A549 (cell line): ENCODE measurements around the gene SLC25A18. TPM values are rescaled to one million over a fixed set of nuclear protein-coding genes. Genes with fewer than 3 reads are reported as not detected.

Experiments used
- ATAC-seq, 2 experiments: fragments of 200-7000 bp in 1 of 2; fragments of >200 bp in 1 of 2; cut with Nextera tagmentation in 1 of 2; cut with Tn5 transposase in 1 of 2; 3 replicates each; pipeline versions ENCODE4 v1.8.0 to v1.9.1; 2018 to 2020; ENCODE audit warnings: mild to moderate bottlenecking in 1 of 2, moderate library complexity in 1 of 2
- CTCF ChIA-PET: fragments of 300-600 bp; sonication (Branson Sonifier 250); formaldehyde crosslinking; extraction: SDS; loops from one replicate; lab custom pipeline; 2021; ENCODE audit warnings: antibody characterized with exemption, inconsistent platforms; lab: Yijun Ruan, JAX
- POLR2A ChIA-PET: fragments of 350-600 bp; formaldehyde crosslinking; extraction: SDS; loops from one replicate; lab custom pipeline; 2021; ENCODE audit warnings: antibody characterized with exemption, inconsistent platforms; lab: Yijun Ruan, JAX
- DNase-seq, 2 experiments: peaks; one replicate each; pipeline versions ENCODE4 v3.0.0 to v3.0.0-alpha.2; 2011 to 2016; ENCODE audit warnings: low read depth in 1 of 2, low spot score in 1 of 2
- FAIRE-seq: peaks from 2 replicates; lab custom pipeline; 2011; peaks lifted over from hg19 to GRCh38; lab: Jason Lieb, UNC
- H3K27ac ChIP-seq, 2 experiments: fragments of >200 bp; sonication (Bioruptor Twin); formaldehyde crosslinking; 3 replicates each; pipeline ENCODE4 v1.5.1; 2016 to 2017
- H3K4me1 ChIP-seq: fragments of >200 bp; sonication (Bioruptor Twin); formaldehyde crosslinking; 3 replicates; pipeline ENCODE4 v1.6.1; 2016
- H3K4me2 ChIP-seq: fragments of >200 bp; sonication (Bioruptor Twin); formaldehyde crosslinking; 3 replicates; pipeline ENCODE4 v1.6.1; 2016
- H3K4me3 ChIP-seq: fragments of >200 bp; sonication (Bioruptor Twin); formaldehyde crosslinking; 3 replicates; pipeline ENCODE4 v1.5.1; 2016
- H3K9me3 ChIP-seq: fragments of >200 bp; sonication (Bioruptor Twin); formaldehyde crosslinking; 3 replicates; pipeline ENCODE4 v1.6.1; 2016
- BHLHE40 ChIP-seq: IDR thresholded peaks from 2 replicates; pipeline ENCODE4 v1.6.1; 2012; ENCODE audit warnings: low read depth, low read length, inconsistent platforms
- CEBPB ChIP-seq, 2 experiments: fragments of >200 bp in 1 of 2; sonication (Bioruptor Twin) in 1 of 2; formaldehyde crosslinking in 1 of 2; IDR thresholded peaks; 2 replicates each; pipeline ENCODE4 v1.6.1; 2012 to 2016
- CHD2 ChIP-seq: fragments of 150-350 bp; IDR thresholded peaks from 2 replicates; pipeline ENCODE4 v1.6.1; 2014; ENCODE audit warnings: low read length; ENCODE audit not compliant: partially characterized antibody
- EHF ChIP-seq: fragments of 250-450 bp; sonication (Bioruptor Pico); IDR thresholded peaks from 2 replicates; pipeline ENCODE4 v1.5.0; 2020; ENCODE audit warnings: mild to moderate bottlenecking
- ESRRA ChIP-seq: fragments of 150-350 bp; IDR thresholded peaks from 2 replicates; pipeline ENCODE4 v1.6.1; 2014; ENCODE audit warnings: mild to moderate bottlenecking, low read length, borderline replicate concordance
- FOSB ChIP-seq: fragments of 250-450 bp; sonication (Bioruptor Pico); IDR thresholded peaks from 2 replicates; pipeline ENCODE4 v1.5.0; 2020; ENCODE audit warnings: mild to moderate bottlenecking, moderate library complexity
- GATA3 ChIP-seq: IDR thresholded peaks from 2 replicates; pipeline ENCODE4 v1.6.1; 2012; ENCODE audit warnings: borderline replicate concordance
- HEYL ChIP-seq: fragments of 250-450 bp; sonication (Bioruptor Pico); IDR thresholded peaks from 2 replicates; pipeline ENCODE4 v1.8.0; 2021; ENCODE audit warnings: mild to moderate bottlenecking, moderate library complexity
- HOXB13 ChIP-seq: fragments of 250-450 bp; sonication (Bioruptor Pico); IDR thresholded peaks from 2 replicates; pipeline ENCODE4 v1.5.0; 2020; ENCODE audit warnings: low read depth, mild to moderate bottlenecking, moderate library complexity
- HOXB5 ChIP-seq: fragments of 250-450 bp; sonication (Bioruptor Pico); IDR thresholded peaks from 2 replicates; pipeline ENCODE4 v1.5.0; 2020; ENCODE audit warnings: mild to moderate bottlenecking, moderate library complexity
- JUN ChIP-seq, 2 experiments: fragments of >200 bp; sonication (Bioruptor Twin); formaldehyde crosslinking; IDR thresholded peaks; 2 replicates in 1 of 2; 3 replicates in 1 of 2; pipeline ENCODE4 v1.6.1; 2016 to 2017
- MAZ ChIP-seq: fragments of 150-350 bp; IDR thresholded peaks from 2 replicates; pipeline ENCODE4 v1.6.1; 2014; ENCODE audit warnings: antibody characterized with exemption, low read depth, low read length, borderline replicate concordance
- MYC ChIP-seq: IDR thresholded peaks from 2 replicates; pipeline ENCODE4 v1.6.1; 2012; ENCODE audit warnings: mild to moderate bottlenecking, inconsistent platforms, low read length, improper control_type of control experiment, borderline replicate concordance
- NPAS2 ChIP-seq: fragments of 250-450 bp; sonication (Bioruptor Pico); IDR thresholded peaks from 2 replicates; pipeline ENCODE4 v1.8.0; 2022; ENCODE audit warnings: mild to moderate bottlenecking, moderate library complexity, borderline replicate concordance
- PHF8 ChIP-seq: fragments of 200-600 bp; sonication (generic); IDR thresholded peaks from 2 replicates; pipeline ENCODE4 v1.6.1; 2016; ENCODE audit warnings: low read depth, mild to moderate bottlenecking, antibody characterized with exemption, moderate library complexity, borderline replicate concordance
- RARB ChIP-seq: fragments of 250-450 bp; sonication (Bioruptor Pico); IDR thresholded peaks from 2 replicates; pipeline ENCODE4 v1.8.0; 2021; ENCODE audit warnings: mild to moderate bottlenecking, moderate library complexity
- RNF2 ChIP-seq: fragments of 200-600 bp; sonication (generic); IDR thresholded peaks from 2 replicates; pipeline ENCODE4 v1.6.1; 2016; ENCODE audit warnings: low read depth, mild to moderate bottlenecking, antibody characterized with exemption, moderate library complexity, borderline replicate concordance
- TFCP2L1 ChIP-seq: fragments of 250-450 bp; sonication (Bioruptor Pico); IDR thresholded peaks from 2 replicates; pipeline ENCODE4 v1.5.0; 2021; ENCODE audit warnings: mild to moderate bottlenecking
- ZFP36 ChIP-seq: fragments of 450-650 bp; IDR thresholded peaks from 2 replicates; pipeline ENCODE4 v1.6.1; 2014; ENCODE audit warnings: borderline replicate concordance; ENCODE audit not compliant: partially characterized antibody
- ZNF302 ChIP-seq: fragments of 250-450 bp; sonication (Bioruptor Pico); IDR thresholded peaks from 2 replicates; pipeline ENCODE4 v1.9.0; 2021; ENCODE audit warnings: inconsistent platforms, mild to moderate bottlenecking, moderate library complexity
- WGBS: methylation state at CpG from one replicate; pipeline ENCODE4 v1.1.6; 2017; ENCODE audit errors: missing lambda C conversion rate; 5-methylcytosine and 5-hydroxymethylcytosine counted together
- polyA plus RNA-seq, 4 experiments: library from polyadenylated mRNA; depleted of rRNA in 3 of 4; stranded (reverse); fragments of >200 nt; fragmentation: RNase III in 1 of 4; extraction: RNeasy Plus Mini Kit Qiagen cat#74134 plus additional on column Dnase treatment in 1 of 4; gene quantifications; 2 replicates in 3 of 4; 3 replicates in 1 of 4; pipeline ENCODE4 v1.2.3, GENCODE V29; 2011 to 2017
- TF ChIP-seq, protein P1 (sequence below): fragments of 250-450 bp; sonication (Bioruptor Pico); IDR thresholded peaks from 2 replicates; pipeline ENCODE4 v1.5.0; 2020; ENCODE audit warnings: low read depth, mild to moderate bottlenecking, moderate library complexity
- TF ChIP-seq, protein P2 (sequence below): fragments of 200-600 bp; sonication (generic); IDR thresholded peaks from 2 replicates; pipeline ENCODE4 v1.6.1; 2016; ENCODE audit warnings: antibody characterized with exemption, mild to moderate bottlenecking, moderate library complexity
- TF ChIP-seq, protein P3 (sequence below): fragments of 450-650 bp; IDR thresholded peaks from 2 replicates; pipeline ENCODE4 v1.6.1; 2014; ENCODE audit warnings: antibody characterized with exemption
- TF ChIP-seq, protein P4 (sequence below): fragments of >200 bp; sonication (Bioruptor Twin); formaldehyde crosslinking; IDR thresholded peaks from 3 replicates; pipeline ENCODE4 v1.6.1; 2016

Gene SLC25A18
- polyA plus RNA-seq, 2 of the 4 experiments (the other 2 are of a cell fraction), result not detected

DNA sequence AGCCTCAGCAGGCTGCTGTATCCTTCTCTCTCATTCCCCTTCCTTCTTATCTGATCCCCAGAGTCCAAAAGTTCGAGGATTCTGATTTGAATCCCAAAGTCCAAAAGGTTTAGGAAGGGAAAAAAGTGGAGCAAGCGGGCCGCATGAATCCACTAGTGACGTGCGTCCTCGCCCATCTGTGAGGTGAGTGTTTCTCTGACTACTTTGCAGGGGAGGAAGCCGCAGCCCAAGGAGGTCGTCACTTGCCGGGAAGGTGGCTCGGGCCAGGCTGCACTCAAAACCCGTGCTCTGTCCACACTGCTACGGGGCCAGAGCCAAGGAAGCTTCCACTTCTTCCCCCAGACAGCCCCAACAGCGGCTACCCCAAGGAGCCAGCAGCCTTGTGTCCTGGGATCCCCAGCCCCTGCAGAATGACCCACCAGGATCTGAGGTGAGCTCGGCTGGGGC, 16.3 kb downstream of the SLC25A18 start:
- Histone ChIP-seq H3K4me3 (no peak overlapping the region), H3K4me1 (no peaks in the 10 kb centered on the region), H3K9me3 (no peaks in the 10 kb centered on the region), H3K27ac (no peak overlapping the region), H3K4me2 (no peak overlapping the region)
- TF ChIP-seq, protein P1, sequence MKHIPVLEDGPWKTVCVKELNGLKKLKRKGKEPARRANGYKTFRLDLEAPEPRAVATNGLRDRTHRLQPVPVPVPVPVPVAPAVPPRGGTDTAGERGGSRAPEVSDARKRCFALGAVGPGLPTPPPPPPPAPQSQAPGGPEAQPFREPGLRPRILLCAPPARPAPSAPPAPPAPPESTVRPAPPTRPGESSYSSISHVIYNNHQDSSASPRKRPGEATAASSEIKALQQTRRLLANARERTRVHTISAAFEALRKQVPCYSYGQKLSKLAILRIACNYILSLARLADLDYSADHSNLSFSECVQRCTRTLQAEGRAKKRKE (CRISPR knock-in tag), result no peak
- TF ChIP-seq HEYL (CRISPR knock-in tag) (no peak), RARB (CRISPR knock-in tag) (no peak), TFCP2L1 (CRISPR knock-in tag) (no peak), CEBPB (IDR thresholded peaks at IDR 0.05) (no peak), GATA3 (no peak), MYC (no peak), BHLHE40 (no peak), RNF2 (no peak), FOSB (CRISPR knock-in tag) (no peak)
- TF ChIP-seq, protein P2, sequence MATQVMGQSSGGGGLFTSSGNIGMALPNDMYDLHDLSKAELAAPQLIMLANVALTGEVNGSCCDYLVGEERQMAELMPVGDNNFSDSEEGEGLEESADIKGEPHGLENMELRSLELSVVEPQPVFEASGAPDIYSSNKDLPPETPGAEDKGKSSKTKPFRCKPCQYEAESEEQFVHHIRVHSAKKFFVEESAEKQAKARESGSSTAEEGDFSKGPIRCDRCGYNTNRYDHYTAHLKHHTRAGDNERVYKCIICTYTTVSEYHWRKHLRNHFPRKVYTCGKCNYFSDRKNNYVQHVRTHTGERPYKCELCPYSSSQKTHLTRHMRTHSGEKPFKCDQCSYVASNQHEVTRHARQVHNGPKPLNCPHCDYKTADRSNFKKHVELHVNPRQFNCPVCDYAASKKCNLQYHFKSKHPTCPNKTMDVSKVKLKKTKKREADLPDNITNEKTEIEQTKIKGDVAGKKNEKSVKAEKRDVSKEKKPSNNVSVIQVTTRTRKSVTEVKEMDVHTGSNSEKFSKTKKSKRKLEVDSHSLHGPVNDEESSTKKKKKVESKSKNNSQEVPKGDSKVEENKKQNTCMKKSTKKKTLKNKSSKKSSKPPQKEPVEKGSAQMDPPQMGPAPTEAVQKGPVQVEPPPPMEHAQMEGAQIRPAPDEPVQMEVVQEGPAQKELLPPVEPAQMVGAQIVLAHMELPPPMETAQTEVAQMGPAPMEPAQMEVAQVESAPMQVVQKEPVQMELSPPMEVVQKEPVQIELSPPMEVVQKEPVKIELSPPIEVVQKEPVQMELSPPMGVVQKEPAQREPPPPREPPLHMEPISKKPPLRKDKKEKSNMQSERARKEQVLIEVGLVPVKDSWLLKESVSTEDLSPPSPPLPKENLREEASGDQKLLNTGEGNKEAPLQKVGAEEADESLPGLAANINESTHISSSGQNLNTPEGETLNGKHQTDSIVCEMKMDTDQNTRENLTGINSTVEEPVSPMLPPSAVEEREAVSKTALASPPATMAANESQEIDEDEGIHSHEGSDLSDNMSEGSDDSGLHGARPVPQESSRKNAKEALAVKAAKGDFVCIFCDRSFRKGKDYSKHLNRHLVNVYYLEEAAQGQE, result no peak
- ChIA-PET POLR2A (no interaction called here), CTCF (interaction anchor here (0.6 to 0.9 kb wide), 3 partner anchors 21 to 412 kb away, joined by 3 read pairs; no protein-coding TSS in a partner anchor)
- DNase-seq (no peak), FAIRE-seq (no peak), ATAC-seq (no peak)
- 79% methylated on average over 7 of the region's 14 CpGs for WGBS

DNA sequence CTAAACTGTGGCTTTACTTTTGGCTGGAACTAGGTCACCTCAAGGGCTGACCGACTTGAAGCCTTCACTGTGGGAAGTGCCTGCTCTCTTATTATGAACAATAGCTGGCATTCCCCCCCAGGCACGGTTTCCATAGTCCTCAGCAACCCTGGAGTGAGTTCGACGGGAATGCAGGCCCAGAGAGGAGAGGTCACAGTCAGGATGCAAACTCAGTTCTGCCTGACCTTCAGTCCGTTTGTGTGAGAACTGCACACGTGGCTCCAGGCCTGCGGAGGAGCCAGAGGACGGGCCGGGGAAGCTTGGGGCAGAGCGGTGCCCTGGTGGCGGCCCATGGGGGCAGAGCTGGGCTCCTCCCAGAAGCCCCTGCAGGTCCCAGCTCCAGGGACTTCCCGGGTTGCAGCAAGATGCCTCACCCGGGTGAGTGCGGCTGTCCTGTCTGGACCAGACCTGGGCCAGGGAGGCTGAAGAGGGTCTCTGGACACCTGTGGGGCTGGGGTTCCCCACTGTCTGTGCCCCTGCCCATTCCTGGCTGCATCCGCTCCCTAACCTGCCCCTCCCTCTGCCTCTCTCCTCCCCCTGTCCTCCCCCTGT, 17.2 kb downstream of the SLC25A18 start:
- Histone ChIP-seq H3K27ac (no peak overlapping the region), H3K4me3 (no peak overlapping the region), H3K4me1 (no peaks in the 10 kb centered on the region), H3K9me3 (no peaks in the 10 kb centered on the region), H3K4me2 (no peak overlapping the region)
- FAIRE-seq, result no peak
- WGBS, result 73% methylated on average over 9 of the region's 15 CpGs
- no peak for DNase-seq
- ChIA-PET POLR2A (no interaction called here), CTCF (interaction anchor here (0.9 kb wide), 1 partner anchor 162 kb away, joined by 3 read pairs; no protein-coding TSS in a partner anchor)
- ATAC-seq, result peak; percentile 47 to 64; a peak in 4 of 6 replicates
- TF ChIP-seq BHLHE40 (no peak), NPAS2 (CRISPR knock-in tag) (no peak), ZNF302 (no peak), JUN (IDR thresholded peaks at IDR 0.05) (no peak), PHF8 (no peak), FOSB (CRISPR knock-in tag) (no peak), ESRRA (no peak), RARB (CRISPR knock-in tag) (no peak), ZFP36 (no peak), EHF (CRISPR knock-in tag) (no peak), GATA3 (no peak), CHD2 (no peak), MAZ (no peak), HOXB5 (CRISPR knock-in tag) (no peak), HOXB13 (CRISPR knock-in tag) (no peak)
- TF ChIP-seq, protein P3, sequence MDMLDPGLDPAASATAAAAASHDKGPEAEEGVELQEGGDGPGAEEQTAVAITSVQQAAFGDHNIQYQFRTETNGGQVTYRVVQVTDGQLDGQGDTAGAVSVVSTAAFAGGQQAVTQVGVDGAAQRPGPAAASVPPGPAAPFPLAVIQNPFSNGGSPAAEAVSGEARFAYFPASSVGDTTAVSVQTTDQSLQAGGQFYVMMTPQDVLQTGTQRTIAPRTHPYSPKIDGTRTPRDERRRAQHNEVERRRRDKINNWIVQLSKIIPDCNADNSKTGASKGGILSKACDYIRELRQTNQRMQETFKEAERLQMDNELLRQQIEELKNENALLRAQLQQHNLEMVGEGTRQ, result no peak
- TF ChIP-seq, protein P2, result no peak
- TF ChIP-seq, protein P1 (CRISPR knock-in tag), result no peak
- TF ChIP-seq, protein P4, sequence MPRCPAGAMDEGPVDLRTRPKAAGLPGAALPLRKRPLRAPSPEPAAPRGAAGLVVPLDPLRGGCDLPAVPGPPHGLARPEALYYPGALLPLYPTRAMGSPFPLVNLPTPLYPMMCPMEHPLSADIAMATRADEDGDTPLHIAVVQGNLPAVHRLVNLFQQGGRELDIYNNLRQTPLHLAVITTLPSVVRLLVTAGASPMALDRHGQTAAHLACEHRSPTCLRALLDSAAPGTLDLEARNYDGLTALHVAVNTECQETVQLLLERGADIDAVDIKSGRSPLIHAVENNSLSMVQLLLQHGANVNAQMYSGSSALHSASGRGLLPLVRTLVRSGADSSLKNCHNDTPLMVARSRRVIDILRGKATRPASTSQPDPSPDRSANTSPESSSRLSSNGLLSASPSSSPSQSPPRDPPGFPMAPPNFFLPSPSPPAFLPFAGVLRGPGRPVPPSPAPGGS, result no peak
